NCI-H1092 (cell line): Measurements from ENCODE around the gene KRTAP10-6.
"Not testable (repeated sequence)": the region's sequence is repeated elsewhere in the genome, so short reads cannot be mapped to it uniquely, and the experiment has no call there.

Experiments
- DNase-seq: peaks from one replicate; lab custom pipeline; 2025; lab: John Stamatoyannopoulos, UW

Gene KRTAP10-6

DNA sequence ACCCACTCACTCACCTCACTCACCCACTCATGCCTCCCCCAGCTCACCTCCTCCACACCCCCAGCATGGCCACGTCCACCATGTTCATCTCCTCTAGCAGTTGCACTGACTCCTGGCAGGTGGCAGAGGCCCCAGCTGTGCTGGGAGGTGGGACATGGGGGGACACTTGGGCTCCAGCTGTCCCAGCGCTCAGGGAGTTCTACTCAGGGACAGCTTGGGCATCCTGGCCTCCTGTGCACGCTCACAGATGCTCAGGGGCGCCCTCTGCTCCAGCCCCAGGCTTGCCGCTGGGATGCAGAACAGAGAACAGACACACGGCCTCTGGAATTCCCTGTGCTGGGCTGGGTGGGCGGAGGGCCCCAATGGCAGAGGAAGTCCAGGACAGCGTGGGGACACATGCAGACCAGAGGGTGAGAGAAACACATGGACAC is 24.8 kb upstream of the KRTAP10-6 start:
- DNase-seq: no peak

GRCh38 chr21:44616591-44616926 is 24.3 kb upstream of the KRTAP10-6 start:
- no peak for DNase-seq

GRCh38 chr21:44615911-44616590 is 23.7 kb upstream of the KRTAP10-6 start:
- peak; percentile 14 for DNase-seq

GRCh38 chr21:44615466-44615865 is 23.2 kb upstream of the KRTAP10-6 start:
- no peak for DNase-seq

DNA sequence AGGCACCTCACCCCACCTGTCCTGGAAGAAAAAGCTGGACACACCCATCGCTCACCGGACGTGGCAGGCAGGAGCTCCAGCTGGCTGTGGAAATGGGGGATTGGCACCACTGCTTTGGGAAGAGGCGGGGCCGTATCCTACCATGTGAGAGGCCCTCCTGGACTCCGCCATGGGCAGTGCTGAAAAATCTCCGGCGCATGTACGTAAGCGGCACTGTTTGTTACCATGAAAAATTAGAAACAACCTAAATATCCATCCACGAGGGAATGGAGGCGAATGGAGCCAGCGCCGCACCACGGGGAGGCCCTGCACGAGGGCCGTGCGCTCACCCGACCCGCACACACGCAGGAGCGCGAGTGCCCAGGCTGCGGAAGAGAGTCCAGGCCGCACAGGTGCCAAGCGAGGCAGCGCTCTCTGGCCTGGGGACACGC is 22.7 kb upstream of the KRTAP10-6 start:
- no peak for DNase-seq

DNA sequence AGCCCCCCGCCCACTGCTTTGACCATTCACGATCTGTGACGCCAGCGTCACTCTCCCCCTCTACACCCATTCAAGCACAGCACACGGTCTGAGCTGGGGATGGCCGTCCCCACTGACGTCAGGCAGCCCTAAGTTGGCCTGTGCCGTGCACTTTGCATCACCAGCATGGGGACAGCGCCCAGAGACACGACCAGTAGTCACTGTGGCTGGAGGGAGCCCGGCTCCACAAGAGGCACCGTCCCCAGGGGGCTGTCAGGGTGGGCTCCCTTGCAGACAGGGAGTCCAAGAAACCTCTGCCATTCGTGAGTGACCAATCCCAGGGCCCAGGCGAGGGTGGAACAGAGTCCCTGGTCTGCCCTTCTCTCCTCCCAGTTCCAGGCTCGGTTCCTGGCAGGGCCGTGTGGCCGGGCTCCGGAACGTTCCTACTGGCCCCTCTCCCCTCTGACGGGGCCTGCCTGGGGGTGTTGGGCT is 21.9 kb upstream of the KRTAP10-6 start:
- DNase-seq: no peak

- no peak for DNase-seq
Measured at GRCh38 chr21:44613386-44614155, 21.3 kb upstream of the KRTAP10-6 start.

DNA sequence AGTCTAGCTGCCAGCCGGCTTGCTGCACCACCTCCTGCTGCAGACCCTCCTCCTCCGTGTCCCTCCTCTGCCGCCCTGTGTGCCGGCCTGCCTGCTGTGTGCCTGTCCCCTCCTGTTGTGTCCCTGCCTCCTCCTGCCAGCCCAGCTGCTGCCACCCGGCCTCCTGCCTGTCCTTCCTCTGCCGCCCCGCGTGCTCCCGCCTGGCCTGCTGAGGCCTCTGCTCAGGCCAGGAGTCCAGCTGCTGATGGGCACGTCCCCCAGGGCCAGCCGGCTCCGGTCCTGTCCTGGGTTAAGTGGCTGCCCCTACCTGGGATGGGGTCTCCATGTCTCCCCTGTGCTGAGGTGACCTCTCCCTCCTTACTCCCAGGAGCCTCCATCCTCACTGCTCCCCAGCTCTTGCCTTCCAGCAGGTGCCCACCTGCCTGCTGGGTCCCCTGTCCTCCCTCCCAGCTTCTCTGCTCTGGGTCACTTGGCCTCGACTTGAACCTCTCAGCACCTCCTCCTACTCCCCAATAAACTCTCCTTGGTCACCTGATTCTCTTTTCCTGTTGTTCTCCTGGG is 20.4 kb upstream of the KRTAP10-6 start:
- DNase-seq: no peak

DNA sequence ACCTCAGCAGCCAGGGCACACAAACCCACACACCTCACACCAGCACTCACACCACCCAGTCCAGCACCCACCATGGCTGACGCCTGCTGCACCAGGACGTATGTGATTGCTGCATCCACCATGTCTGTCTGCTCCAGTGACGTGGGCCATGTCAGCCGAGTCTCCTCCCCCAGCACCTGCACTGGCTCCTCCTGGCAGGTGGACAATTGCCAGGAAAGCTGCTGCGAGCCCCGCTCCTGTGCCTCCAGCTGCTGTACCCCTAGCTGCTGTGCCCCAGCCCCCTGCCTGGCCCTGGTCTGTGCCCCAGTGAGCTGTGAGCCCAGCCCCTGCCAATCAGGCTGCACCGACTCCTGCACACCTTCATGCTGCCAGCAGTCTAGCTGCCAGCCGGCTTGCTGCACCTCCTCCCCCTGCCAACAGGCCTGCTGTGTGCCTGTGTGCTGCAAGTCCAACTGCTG is 19.8 kb upstream of the KRTAP10-6 start, which contains the start of gene KRTAP10-8:
KRTAP10-8 (plus strand) TSS at position 51 of the 458 bp plus-strand sequence; CDS start at position 73, 22 bp downstream.
- no peak for DNase-seq

DNA sequence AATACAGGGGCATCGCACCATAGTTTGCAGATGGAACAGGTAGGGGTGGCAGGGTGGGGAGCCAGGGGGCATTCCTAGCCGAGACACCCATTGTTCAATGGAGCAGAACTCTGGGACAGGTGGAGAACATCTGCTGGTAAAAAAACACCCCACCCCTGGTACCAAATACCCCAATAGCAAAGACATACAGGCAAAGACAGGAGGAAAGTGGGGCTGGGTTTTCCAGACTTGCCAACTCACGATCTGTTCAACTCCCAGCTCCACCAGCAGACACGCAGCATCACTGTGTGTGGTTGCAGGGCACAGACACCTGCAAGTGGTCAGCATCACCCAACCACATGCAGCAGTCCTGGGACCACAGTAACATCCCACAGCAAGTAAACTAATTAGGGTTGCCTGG is 19.2 kb upstream of the KRTAP10-6 start:
- DNase-seq: no peak

DNA sequence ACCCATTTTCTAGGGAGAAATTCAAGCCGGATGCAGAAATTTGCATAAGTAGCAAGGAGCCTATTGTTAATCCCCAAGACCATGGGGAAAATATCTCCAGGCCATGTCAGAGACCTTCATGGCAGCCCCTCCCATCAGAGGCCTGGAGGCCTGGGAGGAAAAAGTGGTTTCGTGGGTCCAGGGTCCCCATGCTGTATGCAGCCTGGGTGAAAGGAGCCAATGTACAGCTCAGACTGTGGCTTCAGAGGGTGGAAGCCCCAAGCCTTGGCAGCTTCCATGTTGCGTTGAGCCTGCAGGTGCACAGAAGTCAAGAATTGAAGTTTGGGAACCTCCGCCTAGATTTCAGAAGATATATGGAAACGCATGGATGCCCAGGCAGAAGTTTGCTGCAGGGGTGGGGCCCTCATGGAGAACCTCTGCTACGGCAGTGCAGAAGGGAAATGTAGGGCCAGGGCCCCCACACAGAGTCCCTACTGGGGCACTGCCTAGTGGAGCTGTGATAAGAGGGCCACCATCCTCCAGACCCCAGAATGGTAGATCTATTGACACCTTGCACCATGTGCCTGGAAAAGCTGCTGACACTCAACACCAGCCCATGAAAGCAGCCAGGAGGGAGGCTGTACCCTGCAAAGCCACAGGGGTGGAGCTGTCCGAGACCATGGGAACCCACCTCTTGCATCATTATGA is 18.0 kb upstream of the KRTAP10-6 start:
- not testable (repeated sequence) for DNase-seq

GRCh38 chr21:44609193-44609592 is 16.9 kb upstream of the KRTAP10-6 start:
- no peak for DNase-seq

DNA sequence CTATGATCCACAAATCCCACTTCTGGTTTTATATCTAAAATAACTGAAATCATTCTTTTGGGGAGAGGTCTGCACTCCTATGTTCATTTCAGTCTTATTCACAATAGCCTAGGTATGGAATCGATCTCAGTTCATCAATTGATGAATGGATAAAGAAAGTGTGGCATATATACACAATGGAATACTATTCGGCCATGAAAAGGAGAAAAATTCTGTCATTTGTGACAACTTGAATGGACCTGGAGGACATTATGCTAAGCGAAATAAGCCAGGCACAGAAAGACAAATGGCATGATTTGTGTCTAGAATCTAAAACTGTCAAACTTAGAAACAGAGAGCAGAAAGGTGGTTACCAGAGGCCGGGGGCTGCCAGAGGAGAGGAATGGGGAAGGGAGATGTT is 14.2 kb upstream of the KRTAP10-6 start:
- no peak for DNase-seq

DNA sequence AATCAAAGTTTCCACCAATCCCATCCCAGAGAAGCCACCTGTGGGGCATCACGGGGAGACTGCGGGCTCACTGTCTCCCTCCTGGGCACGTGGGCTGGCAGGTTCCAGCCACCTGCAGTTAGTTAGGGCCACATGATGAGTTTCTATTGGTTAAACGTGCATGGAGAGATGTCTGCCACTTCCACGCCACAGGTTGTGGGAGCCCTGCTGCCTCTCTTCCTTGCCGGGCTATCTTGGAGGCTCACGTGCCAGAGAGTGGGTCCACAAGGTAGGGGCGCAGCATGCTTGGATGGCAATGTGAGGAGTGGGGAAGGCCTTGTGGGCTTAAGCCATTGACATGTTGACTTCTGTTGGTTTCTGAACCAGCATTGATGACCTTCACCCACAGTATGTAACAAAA is 11.6 kb upstream of the KRTAP10-6 start:
- DNase-seq: no peak

DNA sequence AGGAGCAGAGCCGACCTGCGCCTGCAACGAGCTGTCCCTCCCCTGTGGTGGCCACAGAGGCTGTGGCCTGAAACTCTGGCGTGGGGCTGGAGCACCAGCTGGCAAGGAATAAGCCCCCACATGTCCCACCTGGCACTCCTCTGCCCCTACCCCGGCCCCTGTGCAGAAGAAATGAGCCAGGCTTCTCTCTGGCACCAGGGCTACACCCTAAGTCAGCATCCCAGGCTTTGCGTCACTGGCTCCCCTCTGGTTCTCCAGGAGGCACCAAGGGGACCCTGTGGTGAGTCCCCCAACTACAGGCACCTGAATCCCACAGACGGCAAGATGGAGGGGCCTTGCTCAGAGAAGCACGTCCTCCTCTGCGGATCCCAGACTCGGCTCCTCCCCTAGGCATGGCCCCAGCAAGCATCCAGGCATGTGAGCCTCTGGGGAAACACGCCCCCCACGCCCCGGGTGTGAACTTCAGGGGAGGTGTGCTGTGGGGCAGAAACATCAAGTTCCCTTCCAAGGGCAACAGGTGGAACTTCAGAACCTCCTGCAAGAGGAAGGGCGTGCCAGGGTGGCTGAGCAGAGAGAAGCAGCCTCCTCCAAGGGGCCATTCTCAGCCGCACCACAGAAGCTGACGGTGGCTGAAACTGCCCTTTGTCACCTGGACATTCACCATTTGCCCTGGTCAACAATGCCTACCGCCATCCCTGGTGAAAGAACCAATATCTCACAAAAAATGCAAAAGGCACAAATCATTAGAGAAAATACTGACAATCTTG is 11.0 kb upstream of the KRTAP10-6 start:
- no peak for DNase-seq

DNA sequence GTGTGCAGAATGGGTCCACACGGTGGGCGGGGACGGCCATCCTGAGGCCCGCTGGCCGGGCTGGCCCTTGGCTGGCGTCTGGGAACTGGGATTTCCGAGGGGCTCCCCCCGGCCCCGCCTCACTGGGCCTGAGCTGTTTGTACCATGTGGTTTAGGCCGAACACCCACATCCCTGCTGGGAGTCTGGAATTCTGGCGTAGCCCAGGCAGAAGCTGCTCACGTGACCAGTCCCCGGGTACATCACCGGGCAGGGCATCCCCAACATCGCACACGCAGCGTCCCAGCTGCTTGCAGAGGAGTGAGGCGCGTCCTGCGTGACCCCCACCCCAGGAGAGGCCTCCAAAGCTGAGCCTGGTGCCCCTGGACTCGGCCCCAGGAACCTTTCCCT is 10.2 kb upstream of the KRTAP10-6 start:
- DNase-seq: no peak

DNA sequence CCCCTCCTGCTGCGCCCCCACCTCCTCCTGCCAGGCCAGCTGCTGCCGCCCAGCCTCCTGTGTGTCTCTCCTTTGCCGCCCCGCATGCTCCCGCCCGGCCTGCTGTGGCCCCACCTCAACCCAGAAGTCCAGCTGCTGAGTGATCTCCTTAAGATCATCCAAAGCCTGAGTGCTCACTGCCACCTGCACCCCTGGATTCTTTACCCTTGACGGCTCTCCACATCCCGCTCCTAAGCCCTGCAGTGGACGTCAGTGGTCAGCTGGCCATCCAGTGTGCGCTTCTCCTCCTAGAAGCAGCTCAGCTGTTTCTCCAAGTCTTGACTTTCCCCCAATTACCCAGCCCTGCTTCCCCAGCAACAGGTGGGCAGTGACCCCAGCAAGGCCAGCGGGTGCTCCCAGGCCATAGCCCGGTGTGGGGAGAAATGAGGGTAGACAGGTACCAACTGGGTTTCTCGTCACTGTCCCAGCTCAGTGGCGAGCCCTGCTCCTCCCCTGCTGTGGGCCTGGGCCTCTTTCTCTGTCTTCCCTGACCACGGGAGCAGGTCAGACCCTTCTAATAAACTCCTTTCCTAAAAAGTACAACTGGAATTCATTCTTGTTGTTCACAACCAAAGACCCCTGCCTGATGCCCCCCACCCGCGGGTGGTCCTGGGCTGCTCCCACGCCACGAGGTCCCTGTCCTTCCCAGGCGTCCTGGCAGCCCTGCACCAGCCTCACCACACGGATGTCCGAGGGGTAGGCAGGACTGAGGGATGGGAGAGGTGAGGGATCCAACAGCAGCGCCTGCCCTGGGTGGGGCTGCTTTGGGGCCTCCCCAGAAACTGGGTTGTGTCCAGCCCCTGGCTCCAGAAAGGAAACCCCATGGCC is 9.5 kb upstream of the KRTAP10-6 start:
- DNase-seq: no peak

GRCh38 chr21:44601091-44601490 is 8.8 kb upstream of the KRTAP10-6 start:
- DNase-seq: not testable (repeated sequence)

GRCh38 chr21:44600118-44600978 is 8.0 kb upstream of the KRTAP10-6 start, which contains the start of gene KRTAP10-7:
Gene KRTAP10-7 (plus strand): TSS chr21:44600597. CDS start chr21:44600622, 25 bp downstream.
- not testable (repeated sequence) for DNase-seq
